H1 (cell line): ENCODE results near the gene CFAP58. TPM values are rescaled to one million over a fixed set of nuclear protein-coding genes. Genes with fewer than 3 reads are reported as not detected.

Experiments used
- CTCF ChIA-PET: fragments of 300-600 bp; sonication (Branson Sonifier 250); formaldehyde crosslinking; loops from one replicate; lab custom pipeline; 2021; ENCODE audit not compliant: partially characterized antibody; lab: Charles Lee
- POLR2A ChIA-PET: fragments of 300-600 bp; sonication (Branson Sonifier 250); formaldehyde crosslinking; loops from one replicate; lab custom pipeline; 2021; ENCODE audit warnings: inconsistent platforms; ENCODE audit not compliant: partially characterized antibody; lab: Charles Lee
- DNase-seq, 2 experiments: peaks; one replicate each; pipeline versions ENCODE4 v3.0.0 to v3.0.0-alpha.2; 2010 to 2022; ENCODE audit warnings: low spot score in 2 of 2, low read depth in 1 of 2, mixed read lengths in 1 of 2
- FAIRE-seq: peaks from 2 replicates; lab custom pipeline; 2011; peaks lifted over from hg19 to GRCh38; lab: Jason Lieb, UNC
- H2AFZ ChIP-seq: 2 replicates; pipeline ENCODE4 v1.8.1; 2012; ENCODE audit warnings: low read length, inconsistent platforms
- H2AK5ac ChIP-seq: 2 replicates; pipeline ENCODE4 v1.6.1; 2013; ENCODE audit warnings: low read depth, low read length
- H2BK120ac ChIP-seq: replicated peaks from 2 replicates; pipeline ENCODE3; 2013; ENCODE audit warnings: low read depth, low read length, inconsistent platforms
- H2BK12ac ChIP-seq: 2 replicates; pipeline ENCODE4 v1.6.1; 2013; ENCODE audit warnings: low read depth, low read length
- H2BK15ac ChIP-seq: 2 replicates; pipeline ENCODE4 v1.6.1; 2013; ENCODE audit warnings: low read length
- H2BK20ac ChIP-seq: 2 replicates; pipeline ENCODE4 v1.6.1; 2013; ENCODE audit warnings: low read length
- H2BK5ac ChIP-seq: 2 replicates; pipeline ENCODE4 v1.6.1; 2013; ENCODE audit warnings: low read depth, low read length
- H3K14ac ChIP-seq: 2 replicates; pipeline ENCODE4 v1.6.1; 2013; ENCODE audit warnings: inconsistent platforms; ENCODE audit not compliant: insufficient read length
- H3K18ac ChIP-seq: 2 replicates; pipeline ENCODE4 v1.6.1; 2013; ENCODE audit warnings: low read length; ENCODE audit errors: extremely low read depth
- H3K23ac ChIP-seq: 2 replicates; pipeline ENCODE4 v1.6.1; 2013; ENCODE audit warnings: inconsistent platforms; ENCODE audit not compliant: insufficient read length
- H3K23me2 ChIP-seq: 2 replicates; pipeline ENCODE4 v1.6.1; 2013; ENCODE audit warnings: low read depth, low read length
- H3K27ac ChIP-seq: 2 replicates; pipeline ENCODE4 v1.6.1; 2011; ENCODE audit warnings: low read depth, low read length, inconsistent platforms
- H3K27me3 ChIP-seq, 4 experiments: replicated peaks in 1 of 4; 1 replicate in 1 of 4; 2 replicates in 3 of 4; pipeline versions ENCODE4 v1.6.1 to v1.8.1; 2011 to 2013; ENCODE audit warnings: low read length in 3 of 4, mild to moderate bottlenecking in 3 of 4, inconsistent platforms in 2 of 4, mixed read lengths in 2 of 4, moderate library complexity in 1 of 4; ENCODE audit not compliant: control insufficient read depth in 3 of 4, insufficient read depth in 3 of 4; ENCODE audit errors: extremely low read depth in 1 of 4
- H3K36me3 ChIP-seq, 4 experiments: 2 replicates each; pipeline versions ENCODE4 v1.6.1 to v1.8.1; 2011 to 2013; ENCODE audit warnings: mild to moderate bottlenecking in 4 of 4, low read length in 3 of 4, moderate library complexity in 2 of 4, control low read depth in 1 of 4, inconsistent platforms in 1 of 4; ENCODE audit not compliant: insufficient read depth in 4 of 4, control insufficient read depth in 2 of 4
- H3K4ac ChIP-seq: replicated peaks from 2 replicates; pipeline ENCODE3; 2013; ENCODE audit warnings: low read length, low read depth, mixed read lengths, inconsistent platforms; ENCODE audit not compliant: insufficient read length
- H3K4me1 ChIP-seq, 4 experiments: replicated peaks in 1 of 4; 1 replicate in 1 of 4; 2 replicates in 3 of 4; pipeline versions ENCODE4 v1.6.1 to v1.8.1; 2011 to 2013; ENCODE audit warnings: low read length in 3 of 4, inconsistent platforms in 2 of 4, mixed read lengths in 1 of 4; ENCODE audit not compliant: insufficient read depth in 4 of 4, control insufficient read depth in 3 of 4
- H3K4me2 ChIP-seq, 2 experiments: 2 replicates each; pipeline versions ENCODE4 v1.6.1 to v1.8.1; 2011 to 2013; ENCODE audit warnings: low read depth in 2 of 2, low read length in 2 of 2, control low read depth in 1 of 2, inconsistent platforms in 1 of 2, mild to moderate bottlenecking in 1 of 2; ENCODE audit not compliant: insufficient read depth in 1 of 2
- H3K4me3 ChIP-seq, 4 experiments: fragments of 200-600, 300-600 bp in 1 of 4; sonication (generic), shearing (Covaris generic), sonication (Bioruptor Twin) in 1 of 4; 2 replicates each; pipeline versions ENCODE4 v1.5.1 to v1.8.1; 2011 to 2016; ENCODE audit warnings: low read length in 4 of 4, low read depth in 3 of 4, control low read depth in 2 of 4, inconsistent platforms in 2 of 4, mild to moderate bottlenecking in 2 of 4, mixed read lengths in 1 of 4, moderate library complexity in 1 of 4; ENCODE audit not compliant: insufficient read depth in 2 of 4; ENCODE audit errors: extremely low read depth in 1 of 4
- H3K56ac ChIP-seq: replicated peaks from 2 replicates; pipeline ENCODE3; 2013; ENCODE audit warnings: low read depth, mild to moderate bottlenecking, mixed read lengths, low read length, inconsistent platforms; ENCODE audit not compliant: insufficient read length
- H3K79me1 ChIP-seq: 2 replicates; pipeline ENCODE4 v1.6.1; 2013; ENCODE audit warnings: low read depth, low read length, control low read depth
- H3K79me2 ChIP-seq, 2 experiments: 2 replicates each; pipeline versions ENCODE4 v1.6.1 to v1.8.1; 2012 to 2013; ENCODE audit warnings: low read length in 2 of 2, mild to moderate bottlenecking in 2 of 2, inconsistent platforms in 1 of 2; ENCODE audit not compliant: insufficient read depth in 2 of 2, control insufficient read depth in 1 of 2
- H3K9ac ChIP-seq, 4 experiments: replicated peaks in 1 of 4; 1 replicate in 1 of 4; 2 replicates in 3 of 4; pipeline versions ENCODE4 v1.6.1 to v1.8.1; 2011 to 2013; ENCODE audit warnings: low read depth in 3 of 4, low read length in 3 of 4, control low read depth in 2 of 4, mild to moderate bottlenecking in 2 of 4, moderate library complexity in 2 of 4, inconsistent platforms in 1 of 4; ENCODE audit errors: extremely low read depth in 1 of 4
- H3K9me3 ChIP-seq, 2 experiments: 2 replicates each; pipeline versions ENCODE4 v1.6.1 to v1.8.1; 2012 to 2013; ENCODE audit warnings: mild to moderate bottlenecking in 2 of 2, moderate library complexity in 2 of 2, control low read depth in 1 of 2, inconsistent platforms in 1 of 2, low read depth in 1 of 2, low read length in 1 of 2, mixed read lengths in 1 of 2; ENCODE audit not compliant: insufficient read depth in 2 of 2
- H4K20me1 ChIP-seq, 2 experiments: replicated peaks in 1 of 2; 2 replicates each; pipeline versions ENCODE3 to v1.8.1; 2011 to 2013; ENCODE audit warnings: inconsistent platforms in 2 of 2, low read length in 2 of 2, mild to moderate bottlenecking in 1 of 2; ENCODE audit not compliant: insufficient read depth in 2 of 2, control insufficient read depth in 1 of 2
- H4K5ac ChIP-seq: 2 replicates; pipeline ENCODE4 v1.6.1; 2013; ENCODE audit warnings: low read length, low read depth, mixed read lengths, inconsistent platforms; ENCODE audit not compliant: insufficient read length
- H4K8ac ChIP-seq: 2 replicates; pipeline ENCODE4 v1.8.0; 2013; ENCODE audit warnings: mild to moderate bottlenecking, moderate library complexity, low read length, inconsistent platforms; ENCODE audit not compliant: insufficient read depth; ENCODE audit errors: extremely low read depth
- H4K91ac ChIP-seq: replicated peaks from 2 replicates; pipeline ENCODE3; 2013; ENCODE audit warnings: low read length, mixed read lengths, inconsistent platforms; ENCODE audit not compliant: insufficient read length
- BRCA1 ChIP-seq: IDR thresholded peaks from 2 replicates; pipeline ENCODE4 v1.6.1; 2012; ENCODE audit warnings: low read depth, low read length, improper control_type of control experiment
- CEBPB ChIP-seq: IDR thresholded peaks from 2 replicates; pipeline ENCODE4 v1.6.1; 2012; ENCODE audit warnings: low read depth, low read length
- CHD1 ChIP-seq: IDR thresholded peaks from 2 replicates; pipeline ENCODE4 v1.6.1; 2012; ENCODE audit warnings: low read depth, low read length, improper control_type of control experiment
- HDAC2 ChIP-seq, 2 experiments: fragments of 300-600 bp in 1 of 2; sonication (generic) in 1 of 2; IDR thresholded peaks; 2 replicates each; pipeline ENCODE4 v1.6.1; 2011 to 2012; ENCODE audit warnings: low read depth in 2 of 2, low read length in 2 of 2, mild to moderate bottlenecking in 2 of 2, moderate library complexity in 2 of 2, borderline replicate concordance in 1 of 2, inconsistent platforms in 1 of 2
- HDAC6 ChIP-seq: IDR thresholded peaks from one replicate; pipeline ENCODE4 v1.7.1; 2012; ENCODE audit warnings: low read depth, mild to moderate bottlenecking, inconsistent platforms, low read length, moderate library complexity
- MAX ChIP-seq: IDR thresholded peaks from 2 replicates; pipeline ENCODE4 v1.6.1; 2012; ENCODE audit warnings: inconsistent platforms
- NANOG ChIP-seq: IDR thresholded peaks from 2 replicates; pipeline ENCODE4 v1.6.1; 2011; ENCODE audit warnings: low read length, low read depth, mild to moderate bottlenecking, inconsistent platforms; ENCODE audit not compliant: insufficient read depth, poor library complexity, severe bottlenecking
- POLR2A ChIP-seq, 2 experiments: IDR thresholded peaks; 1 replicate in 1 of 2; 2 replicates in 1 of 2; pipeline ENCODE4 v1.6.1; 2011; ENCODE audit warnings: low read depth in 2 of 2, low read length in 2 of 2, mild to moderate bottlenecking in 2 of 2; ENCODE audit errors: control extremely low read depth in 1 of 2
- SAP30 ChIP-seq: fragments of 300-600 bp; sonication (generic); IDR thresholded peaks from 2 replicates; pipeline ENCODE4 v1.7.1; 2012; ENCODE audit warnings: low read length, moderate library complexity, mild to moderate bottlenecking, inconsistent platforms; ENCODE audit not compliant: insufficient read depth, insufficient replicate concordance
- SP2 ChIP-seq: IDR thresholded peaks from 2 replicates; pipeline ENCODE4 v1.6.1; 2012; ENCODE audit warnings: mild to moderate bottlenecking, low read length, inconsistent platforms
- WGBS, 2 experiments: shearing (Covaris generic) in 1 of 2; methylation state at CpG; one replicate each; pipeline versions ENCODE4 v1.1.6 to v1.1.7; 2013 to 2015; ENCODE audit warnings: low lambda C conversion rate in 2 of 2, mixed read lengths in 2 of 2, inconsistent platforms in 1 of 2, low coverage in 1 of 2, missing lambda C conversion rate in 1 of 2; ENCODE audit not compliant: insufficient replicate concordance in 2 of 2, insufficient coverage in 1 of 2, insufficient read length in 1 of 2; ENCODE audit errors: extremely low coverage in 1 of 2, missing lambda C conversion rate in 1 of 2; 5-methylcytosine and 5-hydroxymethylcytosine counted together
- polyA plus RNA-seq, 7 experiments: library from polyadenylated mRNA; depleted of rRNA in 3 of 7; stranded (reverse) in 5 of 7; unstranded in 2 of 7; fragments of >200 nt in 5 of 7; fragments of 200-250 nt in 2 of 7; gene quantifications; 1 replicate in 5 of 7; 2 replicates in 1 of 7; 4 replicates in 1 of 7; pipeline versions ENCODE4 v1.2.1 to v1.2.3, GENCODE V29; 2011 to 2013; ENCODE audit warnings: missing spikeins in 2 of 7, mixed read lengths in 2 of 7
- total RNA-seq: library from RNA; stranded (reverse); fragmentation: NEBNext Ultra II Directional; extraction: Animal tissue kit (Norgen Biotek cat#: 25700); gene quantifications from 2 replicates; pipeline ENCODE4 v1.2.1, GENCODE V29; 2021

The CFAP58 gene
- total and polyA plus RNA-seq, 2 of the 8 experiments (the other 6 are each of a cell fraction or from before 2014, with no cell fraction given) = 0.32 to 0.71 TPM

- H3K27ac ChIP-seq = no peak overlapping the region
- H4K20me1 ChIP-seq = no peaks in the 10 kb centered on the region
- no peak for FAIRE-seq
- no peaks in the 10 kb centered on the region for H3K36me3 ChIP-seq
- H3K79me2 ChIP-seq = no peaks in the 10 kb centered on the region
- ChIA-PET POLR2A (no interaction called here), CTCF (interaction anchor here (1.0 to 17.2 kb wide), 2 partner anchors 9 to 49 kb away, joined by 5 to 379 read pairs; partner anchors contain the start of gene CFAP58)
- no peak overlapping the region for H3K23ac ChIP-seq
- H4K91ac ChIP-seq = no peak overlapping the region
- H4K8ac ChIP-seq = no peak overlapping the region
- peaks cover 4 to 12% (median 5%) of the 10 kb centered on the region in 4 experiments; a peak in 6 of 7 replicates for H3K4me1 ChIP-seq
- no peak overlapping the region for H3K4me3 ChIP-seq
- H3K23me2 ChIP-seq = 0 out of 2 replicates have a peak, but pooled peaks cover 2% of the 10 kb centered on the region
- no peak overlapping the region for H2AK5ac ChIP-seq
- H3K9me3 ChIP-seq = no peaks in the 10 kb centered on the region
- H2BK120ac ChIP-seq = no peak overlapping the region
- no peak overlapping the region for H2AFZ ChIP-seq
- no peak overlapping the region for H3K18ac ChIP-seq
- no peak overlapping the region for H3K14ac ChIP-seq
- WGBS, 2 experiments = 95% methylated on average over 1 of the region's 1 CpG; no CpG with 5 or more reads in 1 of the 2 experiments
- no peak overlapping the region for H2BK12ac ChIP-seq
- H2BK20ac ChIP-seq = no peak overlapping the region
- peaks cover 0 to under 1% (median 0%) of the 10 kb centered on the region in 4 experiments; a peak in 1 of 7 replicates for H3K27me3 ChIP-seq
- no peak overlapping the region for H3K9ac ChIP-seq
- DNase-seq = no peak
- no peak overlapping the region for H2BK5ac ChIP-seq
- H3K56ac ChIP-seq = no peak overlapping the region
- H4K5ac ChIP-seq = no peak overlapping the region
- H3K4me2 ChIP-seq = no peak overlapping the region
- no peaks in the 10 kb centered on the region for H3K79me1 ChIP-seq
- no peak overlapping the region for H3K4ac ChIP-seq
- H2BK15ac ChIP-seq = no peak overlapping the region
- TF ChIP-seq HDAC2 (IDR thresholded peaks at IDR 0.05; ENCODE audit: borderline replicate concordance in 1 of 2, low read depth in 2 of 2, low read length in 2 of 2) (no peak), SP2 (no peak), NANOG (no peak), HDAC6 (no peak), CHD1 (no peak), SAP30 (no peak), POLR2A (IDR thresholded peaks at IDR 0.05; ENCODE audit: control extremely low read depth in 1 of 2, low read depth in 2 of 2, low read length in 2 of 2) (no peak), BRCA1 (no peak), MAX (no peak), CEBPB (no peak)
Observed at GRCh38 chr10:104344219-104344618, 9.4 kb upstream of the CFAP58 start.
